ENCODE results near the gene PRKCQ.
"Not testable (repeated sequence)": the region's sequence is repeated elsewhere in the genome, so short reads cannot be mapped to it uniquely, and the experiment has no call there.

PRKCQ gene

DNA sequence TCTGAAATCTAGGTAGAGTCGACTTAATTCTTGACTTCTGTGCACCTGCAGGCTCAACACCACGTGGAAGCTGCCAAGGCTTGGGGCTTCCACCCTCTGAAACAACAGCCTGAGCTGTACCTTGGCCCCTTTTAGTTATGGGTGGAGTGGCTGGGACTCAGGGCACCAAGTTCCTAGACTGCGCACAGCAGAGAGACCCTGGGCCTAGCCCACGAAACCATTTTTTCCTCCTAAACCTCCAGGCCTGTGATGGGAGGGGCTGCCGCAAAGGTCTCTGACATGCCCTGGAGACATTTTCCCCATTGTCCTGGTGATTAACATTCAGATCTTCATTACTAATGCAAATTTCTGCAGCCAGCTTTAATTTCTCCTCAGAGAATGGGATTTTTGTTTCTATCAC is 199.6 kb downstream of the PRKCQ start:
- not testable (repeated sequence) for H3K18ac ChIP-seq (ENCODE audit: low read length); H2BK5ac ChIP-seq (ENCODE audit: low read depth, low read length, poor library complexity); H2BK120ac ChIP-seq (ENCODE audit: insufficient read depth, low read length, poor library complexity); H3K14ac ChIP-seq (ENCODE audit: low read length); H3K9ac ChIP-seq (ENCODE audit: low read length); H3K4ac ChIP-seq (ENCODE audit: low read depth, low read length); H3K4me2 ChIP-seq (ENCODE audit: low read length); H3K79me2 ChIP-seq (ENCODE audit: control insufficient read depth, insufficient read depth, low read length, poor library complexity); H3K23ac ChIP-seq (ENCODE audit: low read length); H3K79me1 ChIP-seq (ENCODE audit: low read length); H3K27ac ChIP-seq (ENCODE audit: low read depth, low read length); DNase-seq; H2AK5ac ChIP-seq (ENCODE audit: low read length); H3K36me3 ChIP-seq (ENCODE audit: control insufficient read depth in 1 of 2, insufficient read depth in 2 of 2, low read length in 2 of 2); H3K4me3 ChIP-seq (ENCODE audit: low read depth, low read length); H4K91ac ChIP-seq (ENCODE audit: low read depth, low read length); H2BK12ac ChIP-seq (ENCODE audit: low read length); H4K12ac ChIP-seq (ENCODE audit: low read depth, low read length); H3K4me1 ChIP-seq (ENCODE audit: control insufficient read depth in 1 of 2, insufficient read depth in 2 of 2, low read length in 2 of 2); H3K27me3 ChIP-seq (ENCODE audit: insufficient read depth, low read length); H4K8ac ChIP-seq (ENCODE audit: low read depth, low read length); H2AFZ ChIP-seq (ENCODE audit: insufficient read depth, low read length, poor library complexity)
- peaks cover 17% of the 10 kb centered on the region for H3K9me3 ChIP-seq (ENCODE audit: insufficient read depth, low read depth, low read length)
- no CpG with 5 or more reads among the region's 5 CpGs for WGBS (ENCODE audit: extremely low coverage, insufficient coverage, insufficient read length)

DNA sequence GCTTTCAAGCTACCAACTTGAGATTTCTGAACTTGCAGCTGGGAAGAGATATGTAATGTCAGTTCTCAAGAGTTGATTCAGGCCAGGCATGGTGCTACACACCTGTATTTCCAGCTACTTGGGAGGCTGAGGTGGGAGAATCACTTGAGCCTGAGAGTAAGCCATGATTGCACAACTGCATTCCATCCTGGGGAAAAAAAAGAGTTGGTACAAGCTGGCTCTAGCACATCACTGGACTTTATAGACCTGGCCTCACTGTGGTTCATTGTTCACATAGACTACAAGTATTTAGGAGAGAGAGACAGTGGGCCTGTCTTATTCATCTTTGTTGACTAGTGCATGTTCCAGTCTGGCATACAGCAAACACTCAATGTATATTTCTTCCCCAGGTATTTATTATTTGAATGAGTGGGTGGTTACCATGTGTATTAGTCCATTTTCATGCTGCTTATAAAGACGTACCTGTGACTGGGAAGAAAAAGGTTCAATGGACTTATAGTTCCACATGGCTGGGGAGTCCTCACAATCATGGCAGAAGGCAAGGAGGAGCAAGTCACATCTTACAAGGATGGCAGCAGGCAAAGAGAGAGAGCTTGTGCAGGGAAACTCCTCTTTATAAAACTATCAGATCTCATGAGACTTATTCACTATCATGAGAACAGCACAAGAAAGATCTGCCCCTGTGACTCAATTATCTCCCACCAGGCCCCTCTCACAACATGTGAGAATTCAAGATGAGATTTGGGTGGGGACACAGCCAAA is 200.9 kb downstream of the PRKCQ start:
- Histone ChIP-seq H4K12ac (ENCODE audit: low read depth, low read length) (no peak overlapping the region), H3K27ac (ENCODE audit: low read depth, low read length) (no peak overlapping the region), H2AFZ (ENCODE audit: insufficient read depth, low read length, poor library complexity) (no peak overlapping the region), H4K8ac (ENCODE audit: low read depth, low read length) (no peak overlapping the region), H3K9ac (ENCODE audit: low read length) (no peak overlapping the region), H3K4ac (ENCODE audit: low read depth, low read length) (no peak overlapping the region), H2BK5ac (ENCODE audit: low read depth, low read length, poor library complexity) (no peak overlapping the region), H3K18ac (ENCODE audit: low read length) (no peak overlapping the region), H3K4me2 (ENCODE audit: low read length) (no peak overlapping the region), H3K9me3 (ENCODE audit: insufficient read depth, low read depth, low read length) (peaks cover 17% of the 10 kb centered on the region), H3K79me2 (ENCODE audit: control insufficient read depth, insufficient read depth, low read length, poor library complexity) (no peaks in the 10 kb centered on the region), H3K14ac (ENCODE audit: low read length) (no peak overlapping the region), H3K79me1 (ENCODE audit: low read length) (no peaks in the 10 kb centered on the region), H2AK5ac (ENCODE audit: low read length) (no peak overlapping the region), H3K27me3 (ENCODE audit: insufficient read depth, low read length) (no peaks in the 10 kb centered on the region), H3K36me3 (ENCODE audit: control insufficient read depth in 1 of 2, insufficient read depth in 2 of 2, low read length in 2 of 2) (no peaks in the 10 kb centered on the region), H4K91ac (ENCODE audit: low read depth, low read length) (no peak overlapping the region), H2BK12ac (ENCODE audit: low read length) (no peak overlapping the region), H3K23ac (ENCODE audit: low read length) (no peak overlapping the region), H2BK120ac (ENCODE audit: insufficient read depth, low read length, poor library complexity) (no peak overlapping the region), H3K4me1 (ENCODE audit: control insufficient read depth in 1 of 2, insufficient read depth in 2 of 2, low read length in 2 of 2) (no peaks in the 10 kb centered on the region), H3K4me3 (ENCODE audit: low read depth, low read length) (no peak overlapping the region)
- no peak for DNase-seq
- no CpG with 5 or more reads among the region's 1 CpG for WGBS (ENCODE audit: extremely low coverage, insufficient coverage, insufficient read length)
